ENCODE measurements around the gene LRRC8D.

LRRC8D gene

GRCh38 chr1:89837036-89837481 is 16.2 kb downstream of the LRRC8D start:
- no peaks in the 10 kb centered on the region for H3K9me3 ChIP-seq (ENCODE audit: control insufficient read depth, low read depth, low read length)
- no peak overlapping the region for H3K9ac ChIP-seq (ENCODE audit: low read length)
- no peak overlapping the region for H3K27ac ChIP-seq (ENCODE audit: low read length)
- H3K4me1 ChIP-seq (ENCODE audit: control insufficient read depth, low read depth, low read length), result peaks cover 54% of the 10 kb centered on the region
- no peaks in the 10 kb centered on the region for H3K36me3 ChIP-seq (ENCODE audit: control insufficient read depth, low read depth, low read length)
- H3K4me3 ChIP-seq (ENCODE audit: low read length), result peak overlapping the region; percentile 38
- no peaks in the 10 kb centered on the region for H3K27me3 ChIP-seq (ENCODE audit: control insufficient read depth, insufficient read depth, low read length)

- Histone ChIP-seq H3K4me1 (ENCODE audit: control insufficient read depth, low read depth, low read length) (peaks cover 53% of the 10 kb centered on the region), H3K9me3 (ENCODE audit: control insufficient read depth, low read depth, low read length) (no peaks in the 10 kb centered on the region), H3K27ac (ENCODE audit: low read length) (no peak overlapping the region), H3K4me3 (ENCODE audit: low read length) (peak overlapping the region; percentile 38), H3K27me3 (ENCODE audit: control insufficient read depth, insufficient read depth, low read length) (no peaks in the 10 kb centered on the region), H3K36me3 (ENCODE audit: control insufficient read depth, low read depth, low read length) (no peaks in the 10 kb centered on the region), H3K9ac (ENCODE audit: low read length) (no peak overlapping the region)
These were observed 16.7 kb downstream of the LRRC8D start for GRCh38 chr1:89837510-89837909.

- H3K4me1 ChIP-seq (ENCODE audit: control insufficient read depth, low read depth, low read length), result peaks cover 47% of the 10 kb centered on the region
- peaks cover 3% of the 10 kb centered on the region for H3K36me3 ChIP-seq (ENCODE audit: control insufficient read depth, low read depth, low read length)
- no peak overlapping the region for H3K27ac ChIP-seq (ENCODE audit: low read length)
- no peaks in the 10 kb centered on the region for H3K9me3 ChIP-seq (ENCODE audit: control insufficient read depth, low read depth, low read length)
- H3K4me3 ChIP-seq (ENCODE audit: low read length), result no peak overlapping the region
- no peaks in the 10 kb centered on the region for H3K27me3 ChIP-seq (ENCODE audit: control insufficient read depth, insufficient read depth, low read length)
- H3K9ac ChIP-seq (ENCODE audit: low read length), result no peak overlapping the region
These were observed 18.7 kb downstream of the LRRC8D start for GRCh38 chr1:89839516-89839915.

- Histone ChIP-seq H3K4me1 (ENCODE audit: control insufficient read depth, low read depth, low read length) (peaks cover 38% of the 10 kb centered on the region), H3K36me3 (ENCODE audit: control insufficient read depth, low read depth, low read length) (peaks cover 16% of the 10 kb centered on the region), H3K27me3 (ENCODE audit: control insufficient read depth, insufficient read depth, low read length) (no peaks in the 10 kb centered on the region), H3K9ac (ENCODE audit: low read length) (no peak overlapping the region), H3K4me3 (ENCODE audit: low read length) (no peak overlapping the region), H3K27ac (ENCODE audit: low read length) (no peak overlapping the region), H3K9me3 (ENCODE audit: control insufficient read depth, low read depth, low read length) (no peaks in the 10 kb centered on the region)
These were observed 20.7 kb downstream of the LRRC8D start for GRCh38 chr1:89841507-89841906.

- Histone ChIP-seq H3K4me1 (ENCODE audit: control insufficient read depth, low read depth, low read length) (peaks cover 26% of the 10 kb centered on the region), H3K4me3 (ENCODE audit: low read length) (peak overlapping the region; percentile 74), H3K27ac (ENCODE audit: low read length) (no peak overlapping the region), H3K27me3 (ENCODE audit: control insufficient read depth, insufficient read depth, low read length) (no peaks in the 10 kb centered on the region), H3K9ac (ENCODE audit: low read length) (peak overlapping the region; percentile 67), H3K36me3 (ENCODE audit: control insufficient read depth, low read depth, low read length) (peaks cover 22% of the 10 kb centered on the region), H3K9me3 (ENCODE audit: control insufficient read depth, low read depth, low read length) (no peaks in the 10 kb centered on the region)
These were observed 21.9 kb downstream of the LRRC8D start for GRCh38 chr1:89842567-89843272.

- Histone ChIP-seq H3K27ac (ENCODE audit: low read length) (no peak overlapping the region), H3K9ac (ENCODE audit: low read length) (peak overlapping the region; percentile 67), H3K36me3 (ENCODE audit: control insufficient read depth, low read depth, low read length) (peaks cover 30% of the 10 kb centered on the region), H3K27me3 (ENCODE audit: control insufficient read depth, insufficient read depth, low read length) (no peaks in the 10 kb centered on the region), H3K9me3 (ENCODE audit: control insufficient read depth, low read depth, low read length) (no peaks in the 10 kb centered on the region), H3K4me3 (ENCODE audit: low read length) (peak overlapping the region; percentile 74), H3K4me1 (ENCODE audit: control insufficient read depth, low read depth, low read length) (peaks cover 25% of the 10 kb centered on the region)
These were observed 22.7 kb downstream of the LRRC8D start for GRCh38 chr1:89843273-89844130.

- Histone ChIP-seq H3K36me3 (ENCODE audit: control insufficient read depth, low read depth, low read length) (peaks cover 30% of the 10 kb centered on the region), H3K27me3 (ENCODE audit: control insufficient read depth, insufficient read depth, low read length) (no peaks in the 10 kb centered on the region), H3K9me3 (ENCODE audit: control insufficient read depth, low read depth, low read length) (no peaks in the 10 kb centered on the region), H3K4me1 (ENCODE audit: control insufficient read depth, low read depth, low read length) (peaks cover 19% of the 10 kb centered on the region), H3K9ac (ENCODE audit: low read length) (no peak overlapping the region), H3K4me3 (ENCODE audit: low read length) (peak overlapping the region; percentile 74), H3K27ac (ENCODE audit: low read length) (no peak overlapping the region)
These were observed 23.5 kb downstream of the LRRC8D start for GRCh38 chr1:89844241-89844807.

GRCh38 chr1:89844860-89845259 is 24.0 kb downstream of the LRRC8D start:
- H3K27ac ChIP-seq (ENCODE audit: low read length), result no peak overlapping the region
- H3K9me3 ChIP-seq (ENCODE audit: control insufficient read depth, low read depth, low read length), result no peaks in the 10 kb centered on the region
- H3K4me3 ChIP-seq (ENCODE audit: low read length), result no peak overlapping the region
- peaks cover 30% of the 10 kb centered on the region for H3K36me3 ChIP-seq (ENCODE audit: control insufficient read depth, low read depth, low read length)
- no peak overlapping the region for H3K9ac ChIP-seq (ENCODE audit: low read length)
- H3K4me1 ChIP-seq (ENCODE audit: control insufficient read depth, low read depth, low read length), result peaks cover 15% of the 10 kb centered on the region
- no peaks in the 10 kb centered on the region for H3K27me3 ChIP-seq (ENCODE audit: control insufficient read depth, insufficient read depth, low read length)

GRCh38 chr1:89847191-89847729 is 26.4 kb downstream of the LRRC8D start:
- H3K27ac ChIP-seq (ENCODE audit: low read length), result no peak overlapping the region
- H3K4me1 ChIP-seq (ENCODE audit: control insufficient read depth, low read depth, low read length), result peaks cover 7% of the 10 kb centered on the region
- no peak overlapping the region for H3K9ac ChIP-seq (ENCODE audit: low read length)
- no peaks in the 10 kb centered on the region for H3K9me3 ChIP-seq (ENCODE audit: control insufficient read depth, low read depth, low read length)
- no peak overlapping the region for H3K4me3 ChIP-seq (ENCODE audit: low read length)
- peaks cover 32% of the 10 kb centered on the region for H3K36me3 ChIP-seq (ENCODE audit: control insufficient read depth, low read depth, low read length)
- no peaks in the 10 kb centered on the region for H3K27me3 ChIP-seq (ENCODE audit: control insufficient read depth, insufficient read depth, low read length)

GRCh38 chr1:89850844-89851415 is 30.1 kb downstream of the LRRC8D start:
- peaks cover 41% of the 10 kb centered on the region for H3K36me3 ChIP-seq (ENCODE audit: control insufficient read depth, low read depth, low read length)
- no peaks in the 10 kb centered on the region for H3K27me3 ChIP-seq (ENCODE audit: control insufficient read depth, insufficient read depth, low read length)
- no peaks in the 10 kb centered on the region for H3K4me1 ChIP-seq (ENCODE audit: control insufficient read depth, low read depth, low read length)
- no peak overlapping the region for H3K4me3 ChIP-seq (ENCODE audit: low read length)
- H3K9me3 ChIP-seq (ENCODE audit: control insufficient read depth, low read depth, low read length), result no peaks in the 10 kb centered on the region
- no peak overlapping the region for H3K27ac ChIP-seq (ENCODE audit: low read length)
- H3K9ac ChIP-seq (ENCODE audit: low read length), result no peak overlapping the region

- H3K9me3 ChIP-seq (ENCODE audit: control insufficient read depth, low read depth, low read length), result no peaks in the 10 kb centered on the region
- no peak overlapping the region for H3K9ac ChIP-seq (ENCODE audit: low read length)
- H3K4me1 ChIP-seq (ENCODE audit: control insufficient read depth, low read depth, low read length), result no peaks in the 10 kb centered on the region
- peaks cover 21% of the 10 kb centered on the region for H3K36me3 ChIP-seq (ENCODE audit: control insufficient read depth, low read depth, low read length)
- no peak overlapping the region for H3K27ac ChIP-seq (ENCODE audit: low read length)
- H3K27me3 ChIP-seq (ENCODE audit: control insufficient read depth, insufficient read depth, low read length), result no peaks in the 10 kb centered on the region
- no peak overlapping the region for H3K4me3 ChIP-seq (ENCODE audit: low read length)
These were observed 33.3 kb downstream of the LRRC8D start for GRCh38 chr1:89854140-89854539.
